GM21723 (cell line): ENCODE measurements around the gene OAT.
"Not testable (repeated sequence)": the region's sequence is repeated elsewhere in the genome, so short reads cannot be mapped to it uniquely, and the experiment has no call there.

Experiments
- ATAC-seq: cut with Tn5 transposase; IDR thresholded peaks from one replicate; pipeline ENCODE4 v1.9.1; 2021; ENCODE audit warnings: mild to moderate bottlenecking, moderate library complexity; ENCODE audit not compliant: unreplicated experiment

Gene OAT

GRCh38 chr10:124447751-124448466, 29.2 kb upstream of the OAT start:
- no peak for ATAC-seq

GRCh38 chr10:124446830-124447750, 28.4 kb upstream of the OAT start:
- ATAC-seq, result no peak

GRCh38 chr10:124441694-124442093, 23.0 kb upstream of the OAT start:
- not testable (repeated sequence) for ATAC-seq

GRCh38 chr10:124436191-124436638, 17.5 kb upstream of the OAT start:
- ATAC-seq, result peak; percentile 93

- ATAC-seq, result not testable (repeated sequence)
These were observed 17.0 kb upstream of the OAT start for GRCh38 chr10:124435683-124436082.

- ATAC-seq, result no peak
These were observed 14.7 kb upstream of the OAT start for GRCh38 chr10:124433461-124433860.

- no peak for ATAC-seq
These were observed 11.4 kb upstream of the OAT start for GRCh38 chr10:124430077-124430476.

GRCh38 chr10:124429576-124429975, 10.9 kb upstream of the OAT start:
- ATAC-seq, result no peak

GRCh38 chr10:124428207-124428777, 9.6 kb upstream of the OAT start:
- no peak for ATAC-seq

GRCh38 chr10:124425227-124425962, 6.7 kb upstream of the OAT start:
- ATAC-seq, result no peak

- no peak for ATAC-seq
These were observed 5.1 kb upstream of the OAT start for GRCh38 chr10:124423813-124424212.

GRCh38 chr10:124422742-124423141, 4.0 kb upstream of the OAT start:
- ATAC-seq, result no peak

GRCh38 chr10:124420254-124420653, 1.5 kb upstream of the OAT start:
- ATAC-seq, result no peak

GRCh38 chr10:124419635-124420034, 912 bp upstream of the OAT start:
- no peak for ATAC-seq

- peak; percentile 40 for ATAC-seq
These were observed 613 bp downstream of the OAT start for GRCh38 chr10:124417895-124418725.

- ATAC-seq, result no peak
These were observed 2.0 kb downstream of the OAT start for GRCh38 chr10:124416733-124417132.

GRCh38 chr10:124415210-124415609, 3.5 kb downstream of the OAT start:
- ATAC-seq, result no peak

- ATAC-seq, result no peak
These were observed 4.6 kb downstream of the OAT start for GRCh38 chr10:124414076-124414475.

- ATAC-seq, result no peak
These were observed 9.0 kb downstream of the OAT start for GRCh38 chr10:124409696-124410095.

GRCh38 chr10:124408357-124408756, 10.4 kb downstream of the OAT start:
- no peak for ATAC-seq
